Mesendoderm (in vitro differentiated cells): ENCODE measurements around the gene SLC6A5.

ENCODE experiments used
- DNase-seq: peaks from one replicate; pipeline ENCODE4 v3.0.0; 2013
- H2AK5ac ChIP-seq: 2 replicates; pipeline ENCODE4 v1.6.1; 2013; ENCODE audit warnings: low read length, inconsistent platforms
- H2BK120ac ChIP-seq: 2 replicates; pipeline ENCODE4 v1.6.1; 2013; ENCODE audit warnings: low read depth, mild to moderate bottlenecking, low read length, moderate library complexity, mixed read lengths
- H2BK15ac ChIP-seq: replicated peaks from 2 replicates; pipeline ENCODE4 v1.6.1; 2013; ENCODE audit warnings: low read depth, mild to moderate bottlenecking, moderate library complexity
- H2BK5ac ChIP-seq: 2 replicates; pipeline ENCODE4 v1.6.1; 2013; ENCODE audit warnings: low read length, inconsistent platforms
- H3K18ac ChIP-seq: 2 replicates; pipeline ENCODE4 v1.6.1; 2013; ENCODE audit warnings: mild to moderate bottlenecking, low read length, mixed read lengths
- H3K23ac ChIP-seq: one replicate; pipeline ENCODE4 v1.6.1; 2013; ENCODE audit warnings: low read length
- H3K27ac ChIP-seq: 2 replicates; pipeline ENCODE4 v1.5.1; 2013; ENCODE audit warnings: low read depth, mild to moderate bottlenecking, inconsistent platforms, low read length, moderate library complexity
- H3K27me3 ChIP-seq: 2 replicates; pipeline ENCODE4 v1.6.1; 2013; ENCODE audit warnings: low read length, control low read depth, mild to moderate bottlenecking, inconsistent platforms; ENCODE audit not compliant: insufficient read depth, poor library complexity
- H3K36me3 ChIP-seq: 2 replicates; pipeline ENCODE4 v1.6.1; 2013; ENCODE audit warnings: low read length, inconsistent platforms; ENCODE audit not compliant: control insufficient read depth, insufficient read depth
- H3K4ac ChIP-seq: one replicate; pipeline ENCODE4 v1.6.1; 2013; ENCODE audit warnings: low read depth, mild to moderate bottlenecking, low read length, moderate library complexity
- H3K4me1 ChIP-seq: 2 replicates; pipeline ENCODE4 v1.6.1; 2013; ENCODE audit warnings: low read depth, low read length, inconsistent platforms; ENCODE audit not compliant: control insufficient read depth
- H3K4me2 ChIP-seq: 2 replicates; pipeline ENCODE4 v1.6.1; 2013; ENCODE audit warnings: low read length
- H3K4me3 ChIP-seq: 2 replicates; pipeline ENCODE4 v1.5.1; 2013; ENCODE audit warnings: mild to moderate bottlenecking, low read length
- H3K56ac ChIP-seq: one replicate; pipeline ENCODE4 v1.6.1; 2013; ENCODE audit warnings: low read length
- H3K79me1 ChIP-seq: 2 replicates; pipeline ENCODE4 v1.6.1; 2013; ENCODE audit warnings: low read length, inconsistent platforms
- H3K79me2 ChIP-seq: 2 replicates; pipeline ENCODE4 v1.6.1; 2013; ENCODE audit warnings: mild to moderate bottlenecking, low read length; ENCODE audit not compliant: control insufficient read depth, insufficient read depth
- H3K9ac ChIP-seq: 2 replicates; pipeline ENCODE4 v1.6.1; 2013; ENCODE audit warnings: low read length, inconsistent platforms
- H4K5ac ChIP-seq: one replicate; pipeline ENCODE4 v1.6.1; 2013; ENCODE audit warnings: low read length
- H4K8ac ChIP-seq: one replicate; pipeline ENCODE4 v1.6.1; 2013; ENCODE audit warnings: low read depth, mild to moderate bottlenecking, control low read depth, low read length, moderate library complexity
- WGBS: extraction: QIAGEN DNeasy Blood & Tissue Kit; methylation state at CpG from one replicate; pipeline ENCODE4 v1.1.7; 2013; ENCODE audit warnings: low lambda C conversion rate, missing lambda C conversion rate; ENCODE audit not compliant: insufficient coverage; ENCODE audit errors: extremely low coverage; 5-methylcytosine and 5-hydroxymethylcytosine counted together

SLC6A5 gene

GRCh38 chr11:20609727-20610707, 10.6 kb downstream of the SLC6A5 start:
- H3K27me3 ChIP-seq, result no peaks in the 10 kb centered on the region

GRCh38 chr11:20610825-20611224, 11.4 kb downstream of the SLC6A5 start:
- no peaks in the 10 kb centered on the region for H3K79me2 ChIP-seq
- H4K5ac ChIP-seq, result no peak overlapping the region
- H3K4me1 ChIP-seq, result no peaks in the 10 kb centered on the region
- no peak overlapping the region for H3K23ac ChIP-seq
- H3K56ac ChIP-seq, result no peak overlapping the region
- H3K79me1 ChIP-seq, result no peaks in the 10 kb centered on the region
- no peak overlapping the region for H3K18ac ChIP-seq
- no CpG with 5 or more reads among the region's 3 CpGs for WGBS
- no peak overlapping the region for H3K4ac ChIP-seq
- H2AK5ac ChIP-seq, result no peak overlapping the region
- H2BK15ac ChIP-seq, result no peak overlapping the region
- H3K36me3 ChIP-seq, result no peaks in the 10 kb centered on the region
- no peak overlapping the region for H3K4me2 ChIP-seq
- H2BK120ac ChIP-seq, result no peak overlapping the region
- no peak overlapping the region for H2BK5ac ChIP-seq
- no peak overlapping the region for H4K8ac ChIP-seq
- H3K9ac ChIP-seq, result no peak overlapping the region
- no peaks in the 10 kb centered on the region for H3K27me3 ChIP-seq
- no peak for DNase-seq
- no peak overlapping the region for H3K27ac ChIP-seq
- H3K4me3 ChIP-seq, result no peak overlapping the region

More at GRCh38 chr11:20609727-20610707, 10.6 kb downstream of the SLC6A5 start:
- H3K27ac ChIP-seq, result no peak overlapping the region
- no peak overlapping the region for H3K18ac ChIP-seq
- no peak overlapping the region for H3K9ac ChIP-seq
- H3K4ac ChIP-seq, result no peak overlapping the region
- H3K4me3 ChIP-seq, result no peak overlapping the region
- H3K36me3 ChIP-seq, result no peaks in the 10 kb centered on the region
- no peak overlapping the region for H2BK120ac ChIP-seq
- no peaks in the 10 kb centered on the region for H3K79me1 ChIP-seq
- no peak overlapping the region for H3K23ac ChIP-seq
- H2BK5ac ChIP-seq, result no peak overlapping the region
- H3K79me2 ChIP-seq, result no peaks in the 10 kb centered on the region
- no peak overlapping the region for H4K8ac ChIP-seq
- no peaks in the 10 kb centered on the region for H3K4me1 ChIP-seq
- no peak overlapping the region for H2BK15ac ChIP-seq
- peak overlapping the region; percentile 44 for H3K56ac ChIP-seq
- WGBS, result no CpG with 5 or more reads among the region's 30 CpGs
- H2AK5ac ChIP-seq, result no peak overlapping the region
- no peak overlapping the region for H3K4me2 ChIP-seq
- no peak overlapping the region for H4K5ac ChIP-seq
- peak; percentile 87 for DNase-seq

GRCh38 chr11:20611445-20611844, 12.0 kb downstream of the SLC6A5 start:
- H3K4ac ChIP-seq, result no peak overlapping the region
- H4K5ac ChIP-seq, result no peak overlapping the region
- DNase-seq, result no peak
- no peak overlapping the region for H3K56ac ChIP-seq
- H3K36me3 ChIP-seq, result no peaks in the 10 kb centered on the region
- H2BK5ac ChIP-seq, result no peak overlapping the region
- H3K4me3 ChIP-seq, result no peak overlapping the region
- no peaks in the 10 kb centered on the region for H3K4me1 ChIP-seq
- H2BK120ac ChIP-seq, result no peak overlapping the region
- no peaks in the 10 kb centered on the region for H3K27me3 ChIP-seq
- WGBS, result no CpG with 5 or more reads among the region's 2 CpGs
- H3K9ac ChIP-seq, result no peak overlapping the region
- no peaks in the 10 kb centered on the region for H3K79me2 ChIP-seq
- H2BK15ac ChIP-seq, result no peak overlapping the region
- H3K79me1 ChIP-seq, result no peaks in the 10 kb centered on the region
- no peak overlapping the region for H4K8ac ChIP-seq
- H3K23ac ChIP-seq, result no peak overlapping the region
- no peak overlapping the region for H3K18ac ChIP-seq
- no peak overlapping the region for H3K4me2 ChIP-seq
- H3K27ac ChIP-seq, result no peak overlapping the region
- H2AK5ac ChIP-seq, result no peak overlapping the region

GRCh38 chr11:20611892-20612291, 12.5 kb downstream of the SLC6A5 start:
- no peaks in the 10 kb centered on the region for H3K79me2 ChIP-seq
- H3K9ac ChIP-seq, result no peak overlapping the region
- no peaks in the 10 kb centered on the region for H3K79me1 ChIP-seq
- H3K18ac ChIP-seq, result no peak overlapping the region
- WGBS, result no CpG with 5 or more reads among the region's 4 CpGs
- H3K27me3 ChIP-seq, result no peaks in the 10 kb centered on the region
- no peak overlapping the region for H3K4me2 ChIP-seq
- H4K5ac ChIP-seq, result no peak overlapping the region
- DNase-seq, result no peak
- H4K8ac ChIP-seq, result no peak overlapping the region
- no peak overlapping the region for H3K4ac ChIP-seq
- no peak overlapping the region for H2BK15ac ChIP-seq
- no peak overlapping the region for H2BK120ac ChIP-seq
- no peaks in the 10 kb centered on the region for H3K4me1 ChIP-seq
- H3K27ac ChIP-seq, result no peak overlapping the region
- no peak overlapping the region for H2AK5ac ChIP-seq
- no peaks in the 10 kb centered on the region for H3K36me3 ChIP-seq
- H3K4me3 ChIP-seq, result no peak overlapping the region
- H3K56ac ChIP-seq, result no peak overlapping the region
- no peak overlapping the region for H3K23ac ChIP-seq
- H2BK5ac ChIP-seq, result no peak overlapping the region

GRCh38 chr11:20612416-20612815, 13.0 kb downstream of the SLC6A5 start:
- no peak overlapping the region for H2BK5ac ChIP-seq
- H3K4me3 ChIP-seq, result no peak overlapping the region
- H2AK5ac ChIP-seq, result no peak overlapping the region
- H3K27me3 ChIP-seq, result no peaks in the 10 kb centered on the region
- H3K27ac ChIP-seq, result no peak overlapping the region
- H2BK120ac ChIP-seq, result no peak overlapping the region
- DNase-seq, result no peak
- H3K9ac ChIP-seq, result no peak overlapping the region
- H3K4ac ChIP-seq, result no peak overlapping the region
- no peaks in the 10 kb centered on the region for H3K36me3 ChIP-seq
- H3K4me1 ChIP-seq, result no peaks in the 10 kb centered on the region
- no peak overlapping the region for H3K18ac ChIP-seq
- H3K79me1 ChIP-seq, result no peaks in the 10 kb centered on the region
- H3K23ac ChIP-seq, result no peak overlapping the region
- H3K79me2 ChIP-seq, result no peaks in the 10 kb centered on the region
- no peak overlapping the region for H4K8ac ChIP-seq
- no peak overlapping the region for H3K4me2 ChIP-seq
- H3K56ac ChIP-seq, result no peak overlapping the region
- WGBS, result no CpG with 5 or more reads among the region's 3 CpGs
- H4K5ac ChIP-seq, result no peak overlapping the region
- H2BK15ac ChIP-seq, result no peak overlapping the region
